Prostate gland (tissue), 2 donors: ENCODE measurements around the gene ZNF253. TPM values are rescaled to one million over a fixed set of nuclear protein-coding genes. Genes with fewer than 3 reads are reported as not detected.
A peak's percentile ranks its signal among the peaks of the same experiment; 100 is the strongest.
"Not testable (repeated sequence)": the region's sequence is repeated elsewhere in the genome, so short reads cannot be mapped to it uniquely, and the experiment has no call there.

Experiments
- DNase-seq: peaks from one replicate; pipeline ENCODE4 v3.0.0-alpha.2; 2019; ENCODE audit warnings: low spot score
- H3K27ac ChIP-seq, 2 donors: fragments of 200-600 bp; sonication (generic); 2 replicates each; pipeline ENCODE4 v1.5.1; 2017 to 2019
- H3K27me3 ChIP-seq: fragments of 200-600 bp; sonication (generic); replicated peaks from 2 replicates; pipeline ENCODE4 v1.5.1; 2019; ENCODE audit not compliant: insufficient read depth
- H3K36me3 ChIP-seq, 2 donors: fragments of 200-600 bp; sonication (generic); 1 replicate in 1 of 2; 2 replicates in 1 of 2; pipeline versions ENCODE4 v1.5.1 to v1.8.1; 2017 to 2019
- H3K4me1 ChIP-seq: fragments of 200-600 bp; sonication (generic); replicated peaks from 2 replicates; pipeline ENCODE4 v1.5.1; 2019
- H3K4me3 ChIP-seq, 2 donors: fragments of 200-600 bp; sonication (generic); 2 replicates each; pipeline ENCODE4 v1.5.1; 2017 to 2019
- H3K9me3 ChIP-seq: fragments of 200-600 bp; sonication (generic); 2 replicates; pipeline ENCODE4 v1.5.1; 2017
- POLR2A ChIP-seq: fragments of 450-650 bp; IDR thresholded peaks from one replicate; pipeline ENCODE4 v1.6.1; 2016; ENCODE audit warnings: antibody characterized with exemption, mild to moderate bottlenecking
- POLR2AphosphoS5 ChIP-seq: sonication (generic); formaldehyde crosslinking; IDR thresholded peaks from one replicate; pipeline ENCODE4 v1.6.1; 2017; ENCODE audit warnings: antibody characterized with exemption
- WGBS: methylation state at CpG from one replicate; pipeline ENCODE4 v1.1.5; 2018; 5-methylcytosine and 5-hydroxymethylcytosine counted together
- intact Hi-C: fragments of 100-400 bp; cut with DNase I; formaldehyde crosslinking; loops from one replicate; pipeline ENCODE4 v1.14.2; 2022
- total RNA-seq, 2 donors: library from RNA; depleted of rRNA; stranded (reverse); fragments of >200 nt; gene quantifications; one replicate each; pipeline ENCODE4 v1.1.0, GENCODE V29; 2016
- TF ChIP-seq, protein P1 (sequence below), 4 experiments: fragments of 200-600 bp in 2 of 4; fragments of 450-650 bp in 2 of 4; sonication (generic) in 2 of 4; IDR thresholded peaks; 1 replicate in 3 of 4; 2 replicates in 1 of 4; pipeline ENCODE4 v1.5.1; 2016 to 2019; ENCODE audit warnings: antibody characterized with exemption in 4 of 4, mild to moderate bottlenecking in 2 of 4, moderate library complexity in 2 of 4

Gene ZNF253
- total RNA-seq, 2 donors from 2014 or later, result 10.6 to 20.0 TPM

DNA sequence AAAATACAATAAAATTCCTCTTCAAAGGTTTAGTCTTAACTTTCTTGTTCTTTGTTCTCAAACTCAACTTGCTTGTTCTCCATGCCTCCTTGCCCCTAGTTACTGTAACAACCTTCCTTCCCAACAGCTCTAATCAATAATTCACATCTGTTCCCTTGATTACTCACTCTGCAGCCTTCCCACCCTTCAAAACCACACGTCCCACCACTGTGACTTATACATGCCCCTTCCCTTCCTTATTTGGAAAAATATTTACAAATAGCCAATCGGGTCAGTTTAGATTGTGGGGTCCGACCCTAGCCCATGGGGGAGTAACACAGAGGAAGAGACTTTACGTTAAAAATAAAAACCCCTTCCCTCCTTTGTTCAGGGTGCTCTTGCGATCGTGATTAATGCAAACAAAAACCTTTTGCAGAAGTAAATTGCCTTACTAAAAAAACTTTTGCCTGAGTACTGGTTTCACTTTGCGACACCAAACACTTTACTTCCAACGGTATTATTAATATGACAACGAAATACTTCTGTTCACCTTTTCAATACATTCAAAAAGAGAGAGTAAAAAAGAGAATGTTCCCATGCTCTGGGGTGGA lies 34.6 kb downstream of the ZNF253 start:
- no peaks in the 10 kb centered on the region for H3K4me1 ChIP-seq
- no peak for DNase-seq
- no peaks in the 10 kb centered on the region for H3K27me3 ChIP-seq
- H3K27ac ChIP-seq, result peak overlapping the region; percentile 88 to 89
- intact Hi-C loops, result loop anchor here (2.0 kb wide), 1 partner anchor 33 kb away; no protein-coding TSS in a partner anchor
- WGBS, result under 1% methylated on average over 9 of the region's 9 CpGs
- TF ChIP-seq, protein P1, sequence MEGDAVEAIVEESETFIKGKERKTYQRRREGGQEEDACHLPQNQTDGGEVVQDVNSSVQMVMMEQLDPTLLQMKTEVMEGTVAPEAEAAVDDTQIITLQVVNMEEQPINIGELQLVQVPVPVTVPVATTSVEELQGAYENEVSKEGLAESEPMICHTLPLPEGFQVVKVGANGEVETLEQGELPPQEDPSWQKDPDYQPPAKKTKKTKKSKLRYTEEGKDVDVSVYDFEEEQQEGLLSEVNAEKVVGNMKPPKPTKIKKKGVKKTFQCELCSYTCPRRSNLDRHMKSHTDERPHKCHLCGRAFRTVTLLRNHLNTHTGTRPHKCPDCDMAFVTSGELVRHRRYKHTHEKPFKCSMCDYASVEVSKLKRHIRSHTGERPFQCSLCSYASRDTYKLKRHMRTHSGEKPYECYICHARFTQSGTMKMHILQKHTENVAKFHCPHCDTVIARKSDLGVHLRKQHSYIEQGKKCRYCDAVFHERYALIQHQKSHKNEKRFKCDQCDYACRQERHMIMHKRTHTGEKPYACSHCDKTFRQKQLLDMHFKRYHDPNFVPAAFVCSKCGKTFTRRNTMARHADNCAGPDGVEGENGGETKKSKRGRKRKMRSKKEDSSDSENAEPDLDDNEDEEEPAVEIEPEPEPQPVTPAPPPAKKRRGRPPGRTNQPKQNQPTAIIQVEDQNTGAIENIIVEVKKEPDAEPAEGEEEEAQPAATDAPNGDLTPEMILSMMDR (IDR thresholded peaks at IDR 0.05), result no peak
- TF ChIP-seq POLR2AphosphoS5 (no peak), POLR2A (no peak)
- H3K9me3 ChIP-seq, result no peaks in the 10 kb centered on the region
- no peaks in the 10 kb centered on the region for H3K36me3 ChIP-seq
- peak overlapping the region; percentile 43 to 62 for H3K4me3 ChIP-seq

DNA sequence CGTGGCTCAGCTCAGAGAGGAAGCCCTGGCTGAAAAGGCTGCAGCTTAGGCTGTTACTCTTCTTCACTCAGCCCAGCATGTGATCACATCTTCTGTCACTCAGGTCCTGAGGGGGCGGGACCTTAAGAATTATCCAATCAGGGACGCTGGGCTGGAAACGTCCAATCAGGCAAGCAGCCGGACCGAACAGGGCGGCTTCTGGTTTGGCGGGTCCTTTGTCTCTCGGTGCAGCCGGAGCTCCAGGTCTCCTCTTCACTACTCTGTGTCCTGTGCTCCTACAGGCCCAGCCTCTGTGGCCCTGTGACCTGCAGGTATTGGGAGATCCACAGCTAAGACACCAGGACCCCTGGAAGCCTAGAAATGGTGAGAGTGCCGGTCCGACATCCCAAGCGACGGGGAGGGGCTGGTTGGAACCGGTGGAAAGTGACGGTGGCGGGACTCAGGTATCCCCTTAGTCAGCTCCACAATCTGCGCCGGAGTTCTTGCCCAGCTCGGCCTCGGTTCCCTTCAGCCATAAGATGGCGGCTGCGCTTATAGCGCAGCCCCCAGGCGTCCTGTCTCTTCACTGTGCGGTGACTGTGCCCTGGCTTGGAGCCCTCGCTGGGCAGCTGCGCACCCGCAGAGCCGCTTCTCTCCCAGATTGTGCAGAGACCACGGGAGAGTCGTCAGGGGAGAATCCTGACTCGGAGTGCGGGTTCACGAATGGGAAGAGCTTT lies 35.2 kb downstream of the ZNF253 start, which contains the start of gene ZNF93:
TSS of gene ZNF93 (plus strand) at position 218 of the 716 bp plus-strand sequence. CDS start at position 361, 143 bp downstream.
- no peaks in the 10 kb centered on the region for H3K27me3 ChIP-seq
- peak; percentile 97 for DNase-seq
- peak within 1 kb of the TSS; percentile 43 to 62 for H3K4me3 ChIP-seq
- WGBS, result under 1% methylated on average over 35 of the region's 35 CpGs
- intact Hi-C loops, result loop anchor here (2.0 kb wide), 1 partner anchor 34 kb away; no protein-coding TSS in a partner anchor
- no peaks in the 10 kb centered on the region for H3K36me3 ChIP-seq
- H3K9me3 ChIP-seq, result no peaks in the 10 kb centered on the region
- TF ChIP-seq POLR2A (peak; percentile 73), POLR2AphosphoS5 (peak; percentile 94)
- TF ChIP-seq, protein P1 (IDR thresholded peaks at IDR 0.05), result peak in 1 of 4 experiments; percentile 5
- H3K4me1 ChIP-seq, result no peaks in the 10 kb centered on the region
- H3K27ac ChIP-seq, result peak within 1 kb of the TSS; percentile 88 to 89

DNA sequence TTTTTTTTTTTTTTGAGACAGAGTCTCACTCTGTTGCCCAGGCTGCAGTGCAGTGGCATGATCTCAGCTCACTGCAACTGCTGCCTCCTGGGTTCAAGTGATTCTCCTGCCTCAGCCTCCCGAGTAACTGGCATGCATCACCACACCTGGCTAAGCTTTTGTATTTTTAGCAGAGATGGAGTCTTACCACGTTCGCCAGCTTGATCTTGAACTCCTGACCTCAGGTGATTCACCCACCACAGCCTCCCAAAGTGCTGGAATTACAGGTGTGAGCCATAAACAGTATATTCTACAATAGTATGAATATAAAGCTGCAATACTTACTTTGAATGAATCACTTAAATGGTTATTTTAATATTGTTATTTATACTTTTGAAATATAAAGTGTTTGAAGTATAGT lies 41.9 kb downstream of the ZNF253 start:
- H3K4me3 ChIP-seq, H3K4me1 ChIP-seq, intact Hi-C loops, H3K36me3 ChIP-seq, H3K27me3 ChIP-seq, H3K9me3 ChIP-seq, DNase-seq, H3K27ac ChIP-seq: not testable (repeated sequence)
- WGBS, result 77% methylated on average over 3 of the region's 3 CpGs

DNA sequence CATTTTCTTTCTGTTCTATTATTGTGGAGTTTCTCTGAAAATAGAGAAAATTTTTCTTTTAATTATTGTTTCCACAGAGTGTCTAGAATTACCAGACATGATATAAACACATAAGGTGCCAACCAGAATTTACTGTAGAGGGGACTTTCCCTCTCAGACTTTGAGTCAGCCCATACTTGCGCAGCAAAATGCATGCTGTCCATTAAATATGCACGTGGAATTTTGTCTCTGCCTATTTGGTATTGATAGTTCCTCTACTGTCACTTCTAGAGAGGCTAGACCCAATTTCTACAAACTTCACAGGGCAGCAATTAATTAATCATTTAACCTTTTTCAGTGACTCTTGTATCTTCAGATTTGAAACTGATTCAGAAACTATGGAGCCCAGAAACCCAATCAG lies 44.0 kb downstream of the ZNF253 start:
- DNase-seq, result no peak
- WGBS, result 91% methylated on average over 2 of the region's 2 CpGs
- no peak for TF ChIP-seq POLR2AphosphoS5
- TF ChIP-seq POLR2A, result no peak
- TF ChIP-seq, protein P1 (IDR thresholded peaks at IDR 0.05), result no peak
- Histone ChIP-seq H3K27me3 (no peaks in the 10 kb centered on the region), H3K4me1 (no peaks in the 10 kb centered on the region), H3K27ac (no peak overlapping the region), H3K36me3 (no peaks in the 10 kb centered on the region), H3K9me3 (no peaks in the 10 kb centered on the region), H3K4me3 (no peak overlapping the region)
- intact Hi-C loops, result no loop called here

DNA sequence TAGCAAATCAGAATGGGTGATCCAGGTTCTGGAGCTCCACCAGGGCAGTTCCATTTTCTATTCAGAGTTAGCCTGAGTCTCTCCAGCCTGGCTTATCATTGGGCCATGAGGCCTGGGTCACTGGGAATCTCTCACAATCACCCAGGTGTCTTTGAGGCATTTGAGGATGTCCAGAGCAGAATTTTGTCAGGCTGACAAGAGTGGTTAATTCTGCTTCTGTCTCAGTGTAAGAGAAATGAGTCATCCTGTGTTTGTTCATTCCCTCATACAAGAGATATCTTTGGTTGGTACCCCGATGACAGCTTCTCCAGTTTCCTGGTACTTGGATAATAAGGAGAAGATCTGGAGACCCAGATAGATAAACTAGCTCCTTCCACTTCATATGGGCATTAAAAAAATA lies 45.5 kb downstream of the ZNF253 start:
- no peaks in the 10 kb centered on the region for H3K4me1 ChIP-seq
- no peaks in the 10 kb centered on the region for H3K9me3 ChIP-seq
- H3K4me3 ChIP-seq, result no peak overlapping the region
- H3K27ac ChIP-seq, result no peak overlapping the region
- intact Hi-C loops, result no loop called here
- TF ChIP-seq POLR2AphosphoS5, result no peak
- no peak for TF ChIP-seq POLR2A
- TF ChIP-seq, protein P1 (IDR thresholded peaks at IDR 0.05), result no peak
- no peak for DNase-seq
- WGBS, result 61% methylated on average over 1 of the region's 1 CpG
- no peaks in the 10 kb centered on the region for H3K27me3 ChIP-seq
- no peaks in the 10 kb centered on the region for H3K36me3 ChIP-seq
